SJCRH30 (cell line): ENCODE results near the gene PRSS27. TPM values are rescaled to one million over a fixed set of nuclear protein-coding genes. Genes with fewer than 3 reads are reported as not detected.

Experiments used
- DNase-seq, 2 experiments: peaks; one replicate each; pipeline ENCODE4 v3.0.0-alpha.2; 2015 to 2020
- H3K27ac ChIP-seq: fragments of 250-450 bp; sonication (Bioruptor Pico); 2 replicates; pipeline ENCODE4 v1.5.1; 2020; ENCODE audit warnings: mild to moderate bottlenecking, moderate library complexity
- H3K27me3 ChIP-seq: fragments of 250-450 bp; sonication (Bioruptor Pico); 2 replicates; pipeline ENCODE4 v1.5.1; 2020; ENCODE audit warnings: mild to moderate bottlenecking, moderate library complexity
- H3K36me3 ChIP-seq: fragments of 250-450 bp; sonication (Bioruptor Pico); 2 replicates; pipeline ENCODE4 v1.5.1; 2020; ENCODE audit warnings: mild to moderate bottlenecking, moderate library complexity
- H3K4me1 ChIP-seq: fragments of 250-450 bp; sonication (Bioruptor Pico); 2 replicates; pipeline ENCODE4 v1.5.1; 2020; ENCODE audit warnings: mild to moderate bottlenecking, moderate library complexity
- H3K4me3 ChIP-seq: fragments of 250-450 bp; sonication (Bioruptor Pico); 2 replicates; pipeline ENCODE4 v1.5.1; 2020; ENCODE audit warnings: mild to moderate bottlenecking, moderate library complexity
- H3K9me3 ChIP-seq: fragments of 250-450 bp; sonication (Bioruptor Pico); replicated peaks from 2 replicates; pipeline ENCODE4 v1.5.1; 2020; ENCODE audit warnings: mild to moderate bottlenecking, moderate library complexity
- total RNA-seq: library from RNA; depleted of rRNA; stranded (reverse); fragments of >200 nt; shearing (Covaris generic); gene quantifications from 2 replicates; pipeline ENCODE4 v1.2.3, GENCODE V29; 2014

Gene PRSS27
- total RNA-seq, 1 experiment from 2014 or later: 0.40 TPM

DNA sequence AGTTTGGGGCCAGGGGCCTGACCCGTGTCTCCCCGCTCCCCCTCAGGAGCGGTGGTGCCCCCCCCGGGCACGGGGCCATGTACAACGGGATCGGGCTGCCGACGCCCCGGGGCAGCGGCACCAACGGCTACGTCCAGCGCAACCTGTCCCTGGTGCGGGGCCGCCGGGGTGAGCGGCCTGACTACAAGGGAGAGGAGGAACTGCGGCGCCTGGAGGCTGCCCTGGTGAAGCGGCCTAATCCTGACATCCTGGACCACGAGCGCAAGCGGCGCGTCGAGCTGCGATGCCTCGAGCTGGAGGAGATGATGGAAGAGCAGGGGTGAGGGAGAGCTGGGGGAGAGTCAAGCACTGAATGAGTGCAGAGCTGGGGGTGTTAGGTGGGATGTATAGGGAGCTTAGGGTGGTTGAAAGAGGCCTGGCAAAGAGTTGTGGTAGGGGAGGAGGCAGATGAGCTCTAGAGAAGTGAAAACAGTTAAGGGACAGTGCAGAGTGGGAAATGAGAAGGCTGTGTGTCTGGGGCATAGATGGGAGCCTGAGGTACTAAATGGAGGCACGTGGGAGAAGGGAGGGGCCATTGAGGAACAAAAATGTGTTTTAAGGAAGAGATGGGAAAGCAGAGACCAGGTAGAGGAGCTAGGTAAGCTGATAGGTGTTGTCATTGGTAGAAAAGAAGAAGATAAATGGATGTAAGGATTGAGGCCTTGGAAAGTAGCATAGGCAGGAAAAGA is 36.4 kb upstream of the PRSS27 start:
- H3K27ac ChIP-seq: no peak overlapping the region
- no peak overlapping the region for H3K4me3 ChIP-seq
- H3K9me3 ChIP-seq: no peaks in the 10 kb centered on the region
- peaks cover 6% of the 10 kb centered on the region; the same call in 1 of the 2 replicates for H3K4me1 ChIP-seq
- no peak for DNase-seq
- peaks cover 74% of the 10 kb centered on the region for H3K36me3 ChIP-seq
- no peaks in the 10 kb centered on the region for H3K27me3 ChIP-seq

DNA sequence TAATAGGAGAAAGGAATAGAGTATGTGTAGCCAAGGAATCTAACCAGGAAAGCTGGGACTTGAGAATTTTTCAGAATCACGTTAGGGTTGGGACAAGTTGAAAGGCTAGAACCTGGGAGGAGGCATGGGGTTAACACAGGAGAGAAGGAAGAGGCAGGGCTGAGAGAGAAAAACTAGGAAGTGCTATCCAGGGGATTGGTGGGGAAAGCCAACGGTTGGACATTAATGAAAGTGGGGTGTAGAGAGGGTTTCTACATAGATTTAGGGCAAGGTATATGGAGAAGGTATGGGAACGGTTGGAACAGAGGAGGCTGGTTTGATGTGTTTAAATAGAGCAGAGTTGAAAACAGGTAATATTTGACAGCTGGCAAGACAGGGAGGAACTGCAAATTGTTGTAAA is 35.1 kb upstream of the PRSS27 start:
- H3K27ac ChIP-seq: no peak overlapping the region
- H3K4me3 ChIP-seq: no peak overlapping the region
- H3K27me3 ChIP-seq: no peaks in the 10 kb centered on the region
- DNase-seq: no peak
- no peaks in the 10 kb centered on the region for H3K9me3 ChIP-seq
- H3K36me3 ChIP-seq: peaks cover 61% of the 10 kb centered on the region
- peaks cover 6% of the 10 kb centered on the region; the same call in 1 of the 2 replicates for H3K4me1 ChIP-seq

DNA sequence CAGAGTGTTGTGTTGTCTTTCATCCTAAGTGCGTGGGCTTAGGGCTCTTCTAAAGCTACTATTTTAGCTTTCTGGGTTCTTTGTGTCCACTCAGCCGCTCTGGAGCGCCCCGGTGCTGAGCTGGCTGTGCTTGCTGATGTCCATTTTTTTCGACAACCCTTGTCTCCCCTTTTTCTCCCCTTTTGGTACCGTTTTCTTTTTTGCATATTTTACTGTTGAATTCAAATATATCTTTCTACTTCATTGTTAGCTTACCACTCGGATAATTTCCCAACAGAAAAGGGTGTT is 33.7 kb upstream of the PRSS27 start:
- Histone ChIP-seq H3K4me3 (peak overlapping the region; percentile 81), H3K27me3 (no peaks in the 10 kb centered on the region), H3K4me1 (peaks cover 6% of the 10 kb centered on the region; the same call in 1 of the 2 replicates), H3K9me3 (no peaks in the 10 kb centered on the region), H3K27ac (peak overlapping the region; percentile 99), H3K36me3 (peaks cover 46% of the 10 kb centered on the region)
- no peak for DNase-seq

DNA sequence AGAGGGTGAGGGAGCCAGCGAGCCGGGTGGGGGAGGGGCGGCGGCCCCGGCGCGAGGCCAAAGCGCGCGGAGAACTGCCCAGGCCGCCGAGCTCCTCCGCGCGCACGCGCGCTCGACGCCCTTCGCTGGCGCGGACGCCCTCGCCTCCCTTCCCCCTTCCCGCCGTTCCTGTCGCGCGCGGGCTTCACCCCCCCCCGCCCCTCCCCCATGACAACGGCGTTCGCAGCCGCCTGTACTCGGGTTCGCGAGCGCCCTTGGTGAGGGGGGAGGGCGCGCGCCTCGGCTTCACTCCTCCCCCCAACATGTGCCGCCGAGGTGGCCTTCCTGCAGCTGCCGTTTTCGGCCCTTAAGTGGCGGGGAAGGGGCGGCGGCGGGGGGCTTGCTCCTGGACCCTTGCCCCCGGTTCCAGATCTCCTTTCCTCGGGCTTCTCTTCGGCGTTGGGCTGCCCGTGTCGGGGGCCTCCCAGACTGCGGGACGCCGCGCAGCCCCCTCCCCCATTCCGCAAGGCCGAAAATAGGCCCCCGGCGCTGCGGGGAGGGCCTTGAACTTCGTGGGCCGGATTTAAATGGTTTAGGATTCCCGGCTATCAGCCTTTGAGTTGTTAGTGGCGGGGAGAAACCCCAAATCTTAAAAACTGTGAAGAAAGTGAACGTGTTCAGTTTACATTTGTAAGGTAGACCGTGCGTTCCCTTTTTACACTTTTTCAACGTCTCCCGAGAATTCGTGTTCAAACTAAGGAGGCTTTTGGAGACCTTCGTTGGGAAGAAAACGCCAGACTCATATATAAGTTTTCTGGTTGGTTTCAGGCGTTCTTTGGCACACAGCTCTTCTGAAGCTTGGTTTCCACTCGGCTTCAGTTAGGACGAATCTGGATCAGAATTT is 33.1 kb upstream of the PRSS27 start:
- H3K36me3 ChIP-seq: peaks cover 40% of the 10 kb centered on the region
- no peaks in the 10 kb centered on the region for H3K9me3 ChIP-seq
- peak overlapping the region; percentile 99 for H3K27ac ChIP-seq
- no peaks in the 10 kb centered on the region for H3K27me3 ChIP-seq
- H3K4me3 ChIP-seq: peak overlapping the region; percentile 81
- peak; percentile 80 to 81 for DNase-seq
- peaks cover 6% of the 10 kb centered on the region; the same call in 1 of the 2 replicates for H3K4me1 ChIP-seq

DNA sequence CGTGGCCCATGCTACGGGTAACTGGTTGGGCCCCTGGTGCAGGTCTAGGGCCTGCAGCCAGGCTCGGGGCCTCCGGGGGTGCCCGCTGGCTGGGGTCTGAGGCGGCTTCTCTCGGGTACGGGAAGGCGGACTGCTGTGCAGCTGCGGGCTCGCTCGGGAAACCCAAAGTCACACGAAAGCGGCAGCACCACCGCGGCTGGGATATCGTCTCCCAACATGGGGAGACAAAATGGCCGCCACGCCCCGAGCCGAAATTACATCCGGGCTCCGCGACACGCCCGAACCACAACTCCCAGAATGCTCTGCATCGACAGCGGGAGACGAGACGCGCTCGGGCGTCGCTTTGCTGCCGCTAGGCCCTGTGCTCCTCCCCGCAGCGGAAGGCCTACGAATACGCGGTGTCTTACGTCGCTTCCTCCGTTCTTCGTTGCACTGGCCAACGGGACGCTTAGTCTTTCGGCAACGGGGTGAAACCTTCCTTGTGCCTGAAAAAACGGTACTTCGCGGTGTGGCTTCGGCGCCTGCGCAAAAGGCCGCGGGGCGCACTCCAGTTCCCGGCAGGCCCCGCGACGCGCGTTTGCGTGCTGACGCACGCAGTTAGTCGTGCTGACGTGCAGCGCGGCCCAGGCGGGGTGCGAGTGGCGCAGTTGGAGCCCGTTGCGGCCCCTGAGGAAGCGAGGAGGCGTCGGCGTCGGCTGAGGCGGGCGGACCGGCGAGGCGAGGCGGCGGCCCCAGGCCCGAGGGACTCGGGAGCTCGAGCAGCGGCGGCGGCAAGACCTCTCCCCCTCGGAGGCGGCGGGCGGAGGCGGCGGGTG is 32.2 kb upstream of the PRSS27 start, which contains the start of gene SRRM2:
Gene SRRM2 (plus strand): TSS at position 604 of the 815 bp plus-strand sequence. CDS start 3,727 bp downstream, outside the sequence.
- no peaks in the 10 kb centered on the region for H3K9me3 ChIP-seq
- peak within 1 kb of the TSS; percentile 99 for H3K27ac ChIP-seq
- peaks cover 6% of the 10 kb centered on the region; the same call in 1 of the 2 replicates for H3K4me1 ChIP-seq
- H3K36me3 ChIP-seq: peaks cover 32% of the 10 kb centered on the region
- H3K27me3 ChIP-seq: no peaks in the 10 kb centered on the region
- H3K4me3 ChIP-seq: peak within 1 kb of the TSS; percentile 81
- peak; percentile 94 to 96 for DNase-seq

DNA sequence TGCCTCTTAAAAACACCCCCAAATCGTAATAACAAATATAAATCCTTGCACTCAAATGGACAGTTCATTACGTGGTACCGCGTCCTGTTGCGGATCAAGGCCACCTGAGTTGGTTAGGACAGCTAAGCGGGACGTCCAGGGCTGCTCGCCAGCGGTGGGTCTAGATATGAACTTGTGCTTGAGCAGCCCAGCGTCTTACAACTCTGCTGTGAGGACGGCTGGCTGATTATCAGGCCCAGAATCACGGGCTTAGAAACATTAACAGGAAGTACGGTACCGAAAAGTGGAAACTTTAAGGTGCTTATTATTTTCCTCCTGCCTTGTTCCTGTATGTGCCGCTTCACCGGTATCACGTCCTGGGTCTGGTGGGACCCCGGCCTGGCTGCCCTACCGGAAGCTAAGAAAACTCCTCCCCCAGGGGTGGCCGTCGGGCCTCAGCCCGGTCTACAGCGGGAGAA is 31.6 kb upstream of the PRSS27 start:
- H3K27me3 ChIP-seq: no peaks in the 10 kb centered on the region

DNA sequence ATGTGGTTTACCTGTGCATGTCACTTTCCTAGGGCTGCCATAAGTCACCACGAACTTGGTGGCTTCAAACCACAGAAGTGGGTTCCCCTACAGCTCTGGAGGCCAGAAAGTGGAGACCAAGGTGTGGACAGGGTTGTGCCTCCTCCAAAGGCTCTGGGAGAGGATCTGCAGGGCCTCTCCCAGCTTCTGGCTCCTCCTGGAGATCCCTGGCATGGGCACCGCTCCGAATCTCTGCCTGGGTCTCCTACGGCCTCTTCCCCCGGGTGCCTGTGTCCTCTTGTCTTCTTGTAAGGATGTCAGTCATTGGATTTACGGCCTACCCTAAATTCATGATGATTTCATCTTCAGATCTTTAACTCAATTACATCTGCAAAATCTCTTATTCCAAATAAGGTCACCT is 29.9 kb upstream of the PRSS27 start:
- Histone ChIP-seq H3K27ac (no peak overlapping the region), H3K9me3 (no peaks in the 10 kb centered on the region), H3K27me3 (no peaks in the 10 kb centered on the region), H3K4me1 (peaks cover 4% of the 10 kb centered on the region; the same call in 1 of the 2 replicates), H3K36me3 (peaks cover 16% of the 10 kb centered on the region), H3K4me3 (no peak overlapping the region)
- no peak for DNase-seq

More for the DNA sequence above, 31.6 kb upstream of the PRSS27 start:
- H3K4me3 ChIP-seq: peak overlapping the region; percentile 81
- peaks cover 6% of the 10 kb centered on the region; the same call in 1 of the 2 replicates for H3K4me1 ChIP-seq
- peaks cover 26% of the 10 kb centered on the region for H3K36me3 ChIP-seq
- DNase-seq: peak; percentile 88
- H3K27ac ChIP-seq: peak overlapping the region; percentile 99
- H3K9me3 ChIP-seq: no peaks in the 10 kb centered on the region

DNA sequence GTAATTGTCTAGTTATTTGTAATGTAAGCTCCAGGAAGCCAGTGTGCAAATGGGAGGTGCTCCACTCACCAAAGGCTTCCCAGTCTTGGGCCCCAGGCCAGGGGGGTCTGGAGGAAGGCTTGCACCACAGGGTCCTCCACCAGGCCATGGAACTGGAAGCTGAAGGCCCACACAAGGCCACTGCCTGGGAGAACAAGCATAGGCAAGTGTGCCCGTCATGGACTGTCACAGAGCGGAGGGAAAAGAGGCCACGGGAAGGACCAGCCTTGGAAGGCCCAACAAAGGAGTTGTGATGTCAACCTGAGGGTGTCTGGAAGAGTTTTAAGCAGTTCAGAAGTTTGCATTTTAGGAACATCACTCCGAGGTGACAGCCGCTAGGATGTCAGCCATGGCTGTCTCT is 29.5 kb upstream of the PRSS27 start:
- H3K9me3 ChIP-seq: no peaks in the 10 kb centered on the region
- H3K27ac ChIP-seq: no peak overlapping the region
- DNase-seq: no peak
- H3K27me3 ChIP-seq: no peaks in the 10 kb centered on the region
- no peak overlapping the region for H3K4me3 ChIP-seq
- H3K36me3 ChIP-seq: peaks cover 13% of the 10 kb centered on the region
- H3K4me1 ChIP-seq: peaks cover 2% of the 10 kb centered on the region; the same call in 1 of the 2 replicates

DNA sequence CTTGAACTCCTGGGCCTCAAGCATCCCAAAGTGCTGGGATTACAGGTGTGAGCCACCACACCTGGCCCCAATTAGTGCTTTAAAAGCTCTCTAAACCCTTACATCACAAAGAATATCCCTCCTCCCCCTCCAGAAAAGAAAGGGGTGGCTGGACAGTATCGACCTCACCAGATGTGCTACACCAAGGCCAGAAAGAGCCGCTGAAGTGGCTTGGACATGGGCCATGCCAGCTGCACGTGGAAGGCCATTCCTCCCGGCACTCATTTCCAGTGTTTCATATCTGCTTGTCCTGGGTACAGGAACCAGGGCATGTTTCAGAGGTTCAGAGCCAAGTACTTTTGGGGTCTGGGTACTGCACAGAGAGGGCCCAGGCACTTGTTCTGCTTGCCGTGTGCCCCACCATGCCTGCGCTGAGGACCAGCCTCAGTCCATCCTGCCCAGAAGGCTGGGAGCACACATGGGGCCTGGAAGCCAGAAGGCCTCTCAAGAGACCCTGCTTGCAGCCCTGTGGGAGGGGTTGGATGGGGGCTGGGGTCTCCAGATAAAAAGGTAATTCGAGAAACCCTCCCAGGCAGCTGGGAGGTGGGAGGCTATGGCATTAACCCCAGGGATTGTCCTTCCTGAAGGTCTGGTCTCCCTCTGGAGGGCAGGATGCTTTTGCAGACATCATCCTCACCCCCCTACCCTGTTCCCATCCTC is 28.9 kb upstream of the PRSS27 start:
- DNase-seq: no peak
- Histone ChIP-seq H3K27ac (no peak overlapping the region), H3K36me3 (peaks cover 9% of the 10 kb centered on the region), H3K4me3 (no peak overlapping the region), H3K4me1 (no peaks in the 10 kb centered on the region), H3K27me3 (no peaks in the 10 kb centered on the region), H3K9me3 (no peaks in the 10 kb centered on the region)

DNA sequence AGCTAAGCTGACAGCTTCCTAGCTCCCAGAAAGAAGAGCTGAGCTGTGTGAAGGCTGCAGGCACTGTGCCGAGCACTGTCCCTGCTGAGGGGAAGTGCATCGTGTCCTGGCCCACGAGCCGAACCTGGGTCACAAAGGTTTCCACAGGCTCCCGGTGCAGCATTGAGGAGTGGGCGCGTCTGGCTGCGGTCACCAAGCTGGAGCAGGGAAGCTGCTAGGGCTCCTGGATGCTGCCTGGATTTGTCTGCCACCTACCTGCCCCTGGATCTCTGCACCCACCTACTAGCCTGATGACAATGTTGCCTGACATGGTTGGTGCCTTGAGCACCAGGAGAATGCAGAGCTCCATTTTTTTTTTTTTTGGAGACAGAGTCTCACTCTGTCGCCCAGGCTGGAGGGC is 25.9 kb upstream of the PRSS27 start:
- no peaks in the 10 kb centered on the region for H3K36me3 ChIP-seq
- no peak for DNase-seq
- H3K27ac ChIP-seq: no peak overlapping the region
- H3K4me1 ChIP-seq: no peaks in the 10 kb centered on the region
- no peaks in the 10 kb centered on the region for H3K27me3 ChIP-seq
- no peak overlapping the region for H3K4me3 ChIP-seq
- no peaks in the 10 kb centered on the region for H3K9me3 ChIP-seq

DNA sequence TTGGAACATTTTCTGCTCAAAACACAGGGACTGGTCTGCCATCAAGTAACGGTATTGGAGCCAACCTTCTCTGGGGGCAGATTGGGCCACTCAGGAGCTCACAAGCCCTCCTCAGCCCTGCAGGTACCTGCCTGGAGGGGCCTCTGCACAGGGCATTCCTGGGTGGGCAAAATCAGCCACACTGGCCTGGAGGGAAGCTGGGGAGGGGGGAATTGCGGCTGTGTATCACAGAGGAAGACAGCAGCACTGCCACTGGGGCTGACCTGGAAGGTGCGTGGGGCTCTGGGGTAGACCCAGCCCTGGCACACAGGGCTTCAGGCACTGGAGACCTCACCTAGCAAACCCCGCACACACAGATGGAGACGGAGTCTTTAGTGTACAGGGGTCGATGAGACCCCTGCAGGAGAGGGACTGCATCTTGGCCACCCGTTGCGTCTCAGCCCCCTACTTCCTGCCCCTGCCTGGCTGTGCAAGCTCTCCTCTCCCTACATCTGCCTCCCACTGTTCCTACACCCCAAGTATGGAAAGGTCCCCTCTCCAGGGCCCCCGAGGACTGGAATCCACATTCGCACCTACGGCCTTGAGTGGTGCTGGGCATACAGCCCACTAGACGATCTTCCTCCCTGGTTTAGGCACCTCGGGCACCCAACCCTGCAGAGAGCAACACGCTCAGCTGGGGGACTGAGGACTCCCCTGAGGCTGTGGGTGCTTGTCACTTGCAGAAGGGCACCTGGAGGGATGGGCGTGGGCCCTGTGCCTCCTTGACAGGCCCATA is 25.3 kb upstream of the PRSS27 start:
- H3K9me3 ChIP-seq: no peaks in the 10 kb centered on the region
- no peak overlapping the region for H3K27ac ChIP-seq
- H3K36me3 ChIP-seq: no peaks in the 10 kb centered on the region
- H3K4me3 ChIP-seq: no peak overlapping the region
- DNase-seq: no peak
- no peaks in the 10 kb centered on the region for H3K4me1 ChIP-seq
- H3K27me3 ChIP-seq: 0 out of 2 replicates have a peak, but pooled peaks cover 6% of the 10 kb centered on the region

DNA sequence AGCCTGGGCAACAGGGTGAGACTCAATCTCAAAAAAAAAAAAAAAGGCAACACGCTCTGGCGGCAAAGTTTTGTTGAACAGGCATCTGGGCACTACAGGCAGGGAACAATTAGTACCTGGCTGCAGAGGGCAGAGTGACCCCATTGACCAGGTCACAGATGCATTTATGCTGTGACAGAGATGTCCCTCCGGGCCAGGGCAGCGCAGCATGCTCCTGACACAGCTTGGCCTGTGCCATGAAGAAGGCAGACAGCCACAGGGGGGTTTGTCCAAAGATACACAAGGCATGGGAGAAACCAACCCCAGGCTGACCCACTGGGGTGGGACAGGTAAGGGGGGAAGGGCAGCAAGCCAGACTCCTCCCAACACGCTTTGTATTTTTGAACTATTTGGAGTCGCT is 24.7 kb upstream of the PRSS27 start:
- DNase-seq: no peak
- Histone ChIP-seq H3K36me3 (no peaks in the 10 kb centered on the region), H3K27ac (no peak overlapping the region), H3K4me3 (no peak overlapping the region), H3K4me1 (no peaks in the 10 kb centered on the region), H3K27me3 (0 out of 2 replicates have a peak, but pooled peaks cover 8% of the 10 kb centered on the region), H3K9me3 (no peaks in the 10 kb centered on the region)

DNA sequence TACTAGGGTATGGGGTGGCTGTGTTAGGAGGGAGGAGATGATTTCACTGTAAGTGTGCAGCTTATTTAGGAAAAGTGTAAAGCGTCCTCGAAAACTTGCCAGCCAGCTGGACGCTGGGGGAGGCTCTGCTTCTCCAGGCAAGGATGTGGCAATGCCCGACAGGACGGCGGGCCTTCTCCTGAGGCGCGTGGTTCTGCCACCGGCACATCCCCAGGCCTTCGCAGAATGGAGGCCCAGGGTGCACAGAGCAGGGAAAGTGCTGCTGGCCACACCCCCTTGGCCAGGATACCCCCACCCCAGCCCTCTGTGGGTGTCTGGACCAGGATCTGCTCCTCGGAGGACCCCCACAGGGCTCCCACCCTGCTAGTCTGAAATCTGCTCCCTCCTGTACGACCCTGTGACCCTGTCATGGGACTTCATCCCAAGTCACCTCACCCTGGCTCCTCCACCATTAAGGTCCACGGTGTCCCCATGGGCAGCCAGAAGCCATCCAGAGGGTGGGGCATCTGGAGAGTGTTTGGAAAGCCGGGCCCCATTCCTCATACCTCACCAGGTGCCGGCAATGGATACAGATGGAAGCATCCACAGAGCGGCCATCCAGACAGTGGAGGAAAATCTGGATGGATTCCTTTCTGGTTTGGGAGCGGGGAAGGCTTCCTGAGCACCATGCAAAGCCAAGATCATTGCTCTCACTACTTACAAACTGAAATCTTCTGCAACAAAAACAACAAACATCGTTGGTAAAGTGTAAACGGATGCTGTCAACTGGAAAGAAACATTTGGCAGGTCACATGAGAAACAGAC is 23.2 kb upstream of the PRSS27 start:
- Histone ChIP-seq H3K4me1 (no peaks in the 10 kb centered on the region), H3K4me3 (no peak overlapping the region), H3K27me3 (0 out of 2 replicates have a peak, but pooled peaks cover 8% of the 10 kb centered on the region), H3K9me3 (no peaks in the 10 kb centered on the region), H3K36me3 (no peaks in the 10 kb centered on the region), H3K27ac (no peak overlapping the region)
- no peak for DNase-seq
